Hepatic stellate cell (primary cell): ENCODE data around the gene SCG3.
A peak's percentile ranks its signal among the peaks of the same experiment; 100 is the strongest.

ENCODE experiments used
- DNase-seq: peaks from one replicate; pipeline ENCODE4 v3.0.0; 2011; ENCODE audit warnings: low spot score

SCG3 gene

GRCh38 chr15:51758645-51759044 lies 77.3 kb downstream of the SCG3 start:
- DNase-seq: peak; percentile 74

GRCh38 chr15:51759557-51760070 lies 78.3 kb downstream of the SCG3 start:
- DNase-seq: peak; percentile 69

- DNase-seq: no peak
Observed at GRCh38 chr15:51760805-51761204, 79.5 kb downstream of the SCG3 start.

GRCh38 chr15:51765751-51766150 lies 84.4 kb downstream of the SCG3 start:
- DNase-seq: no peak

- no peak for DNase-seq
Observed at GRCh38 chr15:51766341-51766740, 85.0 kb downstream of the SCG3 start.

- no peak for DNase-seq
Observed at GRCh38 chr15:51768018-51768417, 86.7 kb downstream of the SCG3 start.
